ENCODE data around the gene RNF157.

RNF157 gene

DNA sequence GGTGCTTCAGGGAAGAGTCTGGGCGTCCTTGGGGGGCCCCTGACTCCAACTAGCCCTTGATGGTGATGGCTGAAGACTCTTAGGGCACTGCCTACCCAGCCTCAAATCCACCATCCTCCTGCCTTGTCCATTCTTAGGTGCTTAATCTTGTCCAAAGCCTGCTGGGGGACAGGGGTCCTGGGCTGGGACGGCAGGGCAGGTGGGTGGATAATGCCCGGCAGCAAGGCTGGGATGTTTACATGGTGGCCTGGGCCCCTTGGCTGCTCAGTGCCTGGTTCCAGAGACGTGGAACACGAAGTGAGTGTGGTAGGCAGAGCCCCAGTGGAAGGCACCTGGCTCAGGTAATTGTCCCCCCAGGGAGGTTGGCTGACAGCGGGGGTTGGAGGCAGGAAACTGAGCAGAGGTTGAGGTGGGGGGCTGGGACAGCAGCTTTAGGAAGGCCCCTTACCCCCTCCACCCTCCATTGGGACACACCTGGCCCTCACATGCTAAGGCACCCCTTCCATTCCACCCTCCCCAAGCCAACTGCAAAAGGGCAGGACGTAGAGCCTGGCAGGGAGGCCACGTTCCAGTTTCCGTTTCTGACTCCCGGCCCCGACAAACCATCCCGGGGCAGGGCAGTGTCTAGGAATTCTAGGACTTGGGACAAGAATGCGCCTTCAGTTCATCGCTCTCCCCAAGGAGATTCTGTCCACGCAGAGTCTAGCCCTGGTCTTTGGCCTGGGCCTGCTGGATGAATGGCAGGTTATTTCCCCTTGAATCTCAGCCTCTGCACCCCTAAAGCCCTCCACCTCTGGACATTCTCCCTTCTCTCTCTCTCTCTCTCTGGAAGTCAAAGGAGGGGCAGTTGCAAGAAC lies 101.2 kb downstream of the RNF157 start:
- DNase-seq = no peak

DNA sequence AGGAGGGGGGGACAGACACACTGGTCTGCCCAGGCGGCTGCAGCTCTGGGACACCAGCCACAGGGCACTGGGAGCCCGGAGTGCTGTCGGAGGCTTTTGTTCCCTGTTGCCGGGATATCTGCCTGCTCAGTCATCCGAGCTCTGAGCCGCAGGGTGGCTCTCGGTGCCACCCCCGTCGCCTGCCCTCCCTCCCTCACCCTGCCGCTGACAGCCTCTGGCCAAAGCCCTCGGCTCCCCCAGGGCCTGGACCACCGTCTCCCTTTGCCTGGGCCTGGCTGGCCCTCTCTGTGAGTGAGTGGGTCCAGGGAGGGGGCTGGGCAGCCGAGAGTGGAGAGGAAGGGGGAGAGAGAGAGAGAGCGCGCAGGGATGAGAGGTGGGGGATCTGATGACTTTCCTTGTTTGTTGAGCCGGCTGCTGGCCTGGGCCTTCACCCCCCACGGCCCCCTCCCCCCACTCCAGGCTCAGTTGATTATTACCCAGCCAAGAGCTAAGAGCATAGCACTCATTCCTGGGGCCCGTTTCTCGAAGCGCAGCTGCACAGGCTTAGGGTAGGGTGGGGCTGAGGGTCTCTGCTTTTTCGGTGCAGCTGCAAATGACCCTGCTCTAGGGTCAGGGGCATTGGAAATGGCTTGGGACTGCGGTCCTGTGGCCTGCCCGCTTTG lies 101.9 kb downstream of the RNF157 start:
- DNase-seq = no peak

GRCh38 chr17:76137351-76138233 lies 102.7 kb downstream of the RNF157 start:
- DNase-seq = no peak

DNA sequence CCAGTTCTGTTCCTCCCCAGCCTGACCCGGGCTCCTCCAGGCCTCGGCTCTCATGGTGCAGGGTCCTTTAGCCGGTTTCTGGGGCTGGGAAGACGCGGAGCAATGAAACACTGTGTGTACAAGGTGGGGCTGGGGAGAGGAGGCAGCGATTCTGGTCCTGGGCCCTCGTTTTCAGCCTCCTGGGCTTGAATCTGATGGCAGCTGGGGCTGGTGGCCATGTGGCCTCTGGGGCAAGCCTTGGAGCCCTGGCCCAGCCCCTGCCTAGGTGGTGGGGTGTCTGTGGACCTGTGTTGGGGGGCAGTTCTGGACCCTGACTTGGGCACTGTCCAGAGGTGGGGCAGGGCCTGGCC lies 103.3 kb downstream of the RNF157 start:
- no peak for DNase-seq

DNA sequence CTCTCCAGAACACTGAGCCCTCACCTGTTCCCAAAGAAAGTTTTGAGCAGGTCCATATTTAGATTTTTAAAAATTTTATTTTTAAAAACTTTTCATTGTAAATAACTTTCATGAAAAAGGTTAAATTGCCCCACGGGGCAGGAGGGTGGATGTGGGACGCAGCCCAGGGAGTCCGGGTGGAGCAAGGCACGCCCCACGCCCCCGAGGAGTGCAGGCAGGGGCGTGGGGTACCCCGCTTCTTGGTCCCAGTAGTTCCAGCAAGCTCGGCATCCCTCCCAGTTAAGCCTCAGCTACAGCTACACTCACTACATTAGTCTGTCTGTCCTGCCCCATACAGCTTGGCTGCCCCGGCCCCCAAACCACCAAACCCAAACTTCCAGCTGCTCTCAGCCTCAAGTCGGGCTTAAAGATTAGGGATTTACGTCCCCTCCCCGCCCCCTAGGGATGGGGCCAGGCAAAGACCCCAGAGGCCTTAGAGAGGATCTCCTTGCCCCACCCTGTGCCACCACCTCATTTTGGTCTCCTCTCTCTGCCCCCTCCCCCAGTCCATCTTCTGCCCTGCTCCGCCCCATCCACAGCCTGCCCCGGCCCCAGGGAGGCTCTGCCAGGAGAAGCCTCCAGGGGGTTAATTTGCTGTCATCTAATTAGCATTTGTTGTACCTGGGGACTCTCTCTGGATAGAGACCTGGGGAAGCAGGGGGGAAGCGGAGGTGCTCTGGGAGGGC lies 103.9 kb downstream of the RNF157 start:
- DNase-seq = no peak

DNA sequence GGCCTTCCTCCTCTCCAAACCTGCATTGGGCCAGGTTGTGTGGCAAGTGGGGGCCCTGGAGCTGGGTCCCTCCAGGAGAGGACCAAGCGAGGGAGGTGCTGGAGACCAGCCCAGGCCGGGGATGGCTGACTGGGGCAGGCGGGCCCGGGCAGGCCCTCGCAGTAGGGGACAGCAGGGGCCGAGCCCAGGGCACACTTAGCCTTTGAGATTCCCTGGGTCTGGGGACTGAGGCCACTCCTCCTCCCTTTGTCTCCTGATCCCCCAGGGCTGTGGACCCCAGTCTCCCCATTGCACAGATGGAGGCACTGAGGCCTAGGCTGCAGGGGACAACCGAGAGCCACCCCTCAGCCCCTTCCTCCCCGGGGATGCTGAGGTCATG lies 104.5 kb downstream of the RNF157 start:
- no peak for DNase-seq

DNA sequence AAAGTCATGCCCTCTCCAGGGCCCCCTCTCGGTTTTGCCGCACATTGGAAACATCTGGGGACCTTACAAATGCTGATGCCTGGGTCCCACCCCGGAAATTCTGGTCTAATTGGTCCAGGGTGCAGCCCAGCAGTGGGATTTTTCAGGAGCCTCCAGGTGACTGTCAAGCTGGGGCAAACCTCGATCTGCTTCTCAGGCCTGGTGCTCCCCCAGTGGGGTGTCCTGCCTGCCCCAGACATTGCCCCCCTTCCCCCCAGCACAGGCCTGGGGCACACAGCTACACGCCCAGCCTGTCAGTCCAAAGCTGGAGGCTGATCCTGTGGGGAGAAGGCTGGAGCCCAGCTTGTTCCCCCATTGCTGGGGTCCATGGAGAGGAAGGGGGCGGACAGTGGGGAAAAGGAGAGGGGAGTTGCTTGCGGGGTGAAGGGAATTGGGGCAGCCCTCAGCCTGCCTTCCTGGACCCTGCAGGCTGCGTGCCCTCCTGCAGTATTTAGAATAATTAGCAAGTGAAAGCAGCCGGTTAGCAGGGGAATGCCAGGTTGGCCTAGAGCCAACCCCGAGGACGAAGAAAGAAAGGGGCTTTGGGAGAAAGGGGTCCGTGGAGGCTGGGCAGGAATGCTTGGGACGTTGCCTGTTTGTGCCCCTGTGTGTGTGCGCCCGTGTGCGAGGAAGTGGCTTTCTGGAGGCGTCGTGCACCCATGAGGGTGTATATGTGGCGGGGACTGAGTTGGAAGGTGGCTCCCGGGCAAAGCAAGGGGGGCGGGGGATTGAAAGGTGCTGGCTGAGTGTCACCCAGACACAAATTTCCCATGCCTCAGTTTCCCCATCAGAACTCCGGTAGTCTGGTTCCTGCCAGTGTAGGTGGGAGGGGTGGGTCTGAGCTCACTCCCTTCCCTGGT lies 105.1 kb downstream of the RNF157 start:
- DNase-seq = no peak

- DNase-seq = no peak
These were observed 107.5 kb downstream of the RNF157 start for GRCh38 chr17:76132574-76133338.

GRCh38 chr17:76131692-76132573 lies 108.4 kb downstream of the RNF157 start:
- no peak for DNase-seq

DNA sequence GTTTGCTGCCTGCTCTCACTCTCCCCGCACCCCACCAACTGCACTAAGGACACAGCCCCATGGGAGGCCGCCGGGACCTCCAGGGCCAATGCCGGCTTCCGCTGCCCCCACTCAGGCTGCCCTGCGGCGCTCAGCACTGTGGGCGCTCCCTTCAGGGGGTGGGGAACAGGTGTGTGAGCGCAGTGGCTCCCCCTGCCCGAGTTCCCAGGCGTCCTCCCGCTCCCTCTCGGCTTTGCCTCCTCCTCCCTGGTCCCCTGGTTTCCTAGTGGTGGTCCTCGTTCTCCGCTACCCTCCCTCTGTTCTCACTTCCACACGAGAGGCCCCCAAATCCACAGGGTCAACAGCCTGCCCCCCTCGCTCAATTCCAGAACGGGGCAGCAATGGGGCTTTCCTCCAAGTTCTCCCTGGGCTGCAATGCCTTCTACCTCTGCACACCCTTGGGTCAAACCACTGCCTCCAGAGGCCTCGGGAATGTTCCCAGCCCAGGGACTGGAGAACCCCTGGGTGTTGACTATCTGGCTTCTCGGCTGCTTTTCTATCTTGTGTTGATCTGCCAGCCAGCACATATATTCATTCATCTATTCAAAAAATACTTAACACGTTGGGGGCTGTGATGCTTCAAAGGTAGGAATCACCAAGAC lies 109.1 kb downstream of the RNF157 start:
- no peak for DNase-seq

DNA sequence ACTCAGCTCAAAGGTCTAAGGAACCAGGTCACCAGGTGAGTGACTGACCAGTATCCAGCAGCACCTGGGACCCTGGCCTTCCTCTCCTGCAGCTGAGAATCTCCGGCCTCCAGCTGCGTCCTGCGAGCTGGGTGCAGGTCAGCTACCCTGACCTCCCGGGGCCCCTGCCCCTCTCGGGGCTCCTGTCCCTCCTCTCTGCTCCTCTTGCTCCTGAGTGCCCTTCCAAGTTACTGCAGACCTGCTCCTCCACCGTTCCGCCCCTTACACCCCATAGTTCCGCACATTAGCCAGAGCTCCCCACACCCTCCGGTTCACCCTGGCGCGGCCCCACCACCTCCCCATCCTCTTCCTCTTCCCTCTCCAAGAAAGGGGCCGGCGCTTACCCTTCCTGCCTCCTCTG lies 109.8 kb downstream of the RNF157 start:
- DNase-seq = no peak

DNA sequence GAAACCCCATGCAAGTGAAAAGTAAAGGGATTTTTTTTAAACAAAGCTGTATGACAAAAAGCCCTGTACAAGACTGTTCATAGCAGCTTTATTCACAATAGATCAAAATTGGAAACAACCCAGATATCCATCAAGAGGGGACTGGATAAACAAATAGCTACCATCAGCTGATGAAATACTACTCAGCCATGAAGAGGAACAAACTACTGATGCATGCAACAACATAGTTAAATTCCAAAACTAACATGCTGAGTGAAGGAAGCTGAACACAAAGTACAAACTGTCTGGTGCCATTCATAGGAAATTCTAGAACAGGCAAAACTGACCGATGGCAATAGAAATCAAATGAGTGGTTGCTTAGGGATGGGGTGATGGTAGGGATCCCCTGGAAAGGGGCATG lies 114.4 kb downstream of the RNF157 start:
- DNase-seq = no peak

- no peak for DNase-seq
These were observed 115.0 kb downstream of the RNF157 start for GRCh38 chr17:76125391-76125675.

GRCh38 chr17:76124582-76125390 lies 115.5 kb downstream of the RNF157 start:
- DNase-seq = no peak

GRCh38 chr17:76123749-76124581 lies 116.3 kb downstream of the RNF157 start:
- DNase-seq = no peak

GRCh38 chr17:76123191-76123499 lies 117.1 kb downstream of the RNF157 start:
- DNase-seq = no peak

DNA sequence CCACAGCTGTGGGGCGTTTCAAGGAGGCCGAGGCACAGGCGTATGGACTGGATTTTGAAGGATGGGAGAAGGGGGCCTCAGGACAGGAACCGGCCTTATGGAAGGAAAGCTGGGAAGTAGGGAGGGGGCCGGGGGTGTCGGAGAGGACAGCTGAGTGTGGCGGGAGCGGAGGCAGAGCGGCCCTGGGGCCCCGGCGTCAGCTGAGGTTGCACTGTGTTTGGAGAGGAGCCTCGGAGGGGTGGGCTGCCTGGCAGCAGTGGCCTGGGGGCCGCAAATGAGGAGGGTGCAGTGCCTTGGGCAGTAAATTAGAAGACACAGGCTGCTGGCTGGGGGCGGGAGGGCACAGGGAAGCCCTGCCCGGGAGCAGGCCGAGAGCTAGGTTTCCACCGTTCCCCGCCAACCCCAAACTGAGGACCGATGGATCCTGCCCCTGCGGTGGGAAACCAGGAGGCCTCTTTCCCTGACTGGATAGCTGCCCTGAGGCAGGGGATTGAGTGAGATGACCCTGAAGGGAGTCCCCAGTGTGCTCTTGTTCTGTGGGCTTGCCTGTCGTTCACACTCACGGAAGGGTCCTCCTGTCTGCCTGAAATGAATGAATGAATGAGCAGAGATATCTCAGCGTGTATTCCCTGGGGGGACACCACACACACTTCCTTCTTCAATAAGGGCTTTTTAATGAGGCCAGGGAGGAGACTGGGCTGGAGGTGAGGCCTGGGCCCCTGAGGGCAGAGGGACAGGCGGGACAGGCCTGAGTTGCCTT lies 117.7 kb downstream of the RNF157 start:
- no peak for DNase-seq
